Esophagus mucosa (tissue), 1 donor: Measurements from ENCODE around the gene RBMS3. TPM values are rescaled to one million over a fixed set of nuclear protein-coding genes. Genes with fewer than 3 reads are reported as not detected.
"Not testable (repeated sequence)": the region's sequence is repeated elsewhere in the genome, so short reads cannot be mapped to it uniquely, and the experiment has no call there.

ENCODE experiments used
- ATAC-seq: fragments of 200-7000 bp; cut with Tn5 transposase; one replicate; pipeline ENCODE4 v1.9.1; 2020
- total RNA-seq: library from RNA; stranded (reverse); gene quantifications from one replicate; pipeline ENCODE4 v1.2.4, GENCODE V29; 2023
- donor health status: DM: yes; HTN: yes; CAD: no.

Gene RBMS3
- 3.4 TPM for total RNA-seq

DNA sequence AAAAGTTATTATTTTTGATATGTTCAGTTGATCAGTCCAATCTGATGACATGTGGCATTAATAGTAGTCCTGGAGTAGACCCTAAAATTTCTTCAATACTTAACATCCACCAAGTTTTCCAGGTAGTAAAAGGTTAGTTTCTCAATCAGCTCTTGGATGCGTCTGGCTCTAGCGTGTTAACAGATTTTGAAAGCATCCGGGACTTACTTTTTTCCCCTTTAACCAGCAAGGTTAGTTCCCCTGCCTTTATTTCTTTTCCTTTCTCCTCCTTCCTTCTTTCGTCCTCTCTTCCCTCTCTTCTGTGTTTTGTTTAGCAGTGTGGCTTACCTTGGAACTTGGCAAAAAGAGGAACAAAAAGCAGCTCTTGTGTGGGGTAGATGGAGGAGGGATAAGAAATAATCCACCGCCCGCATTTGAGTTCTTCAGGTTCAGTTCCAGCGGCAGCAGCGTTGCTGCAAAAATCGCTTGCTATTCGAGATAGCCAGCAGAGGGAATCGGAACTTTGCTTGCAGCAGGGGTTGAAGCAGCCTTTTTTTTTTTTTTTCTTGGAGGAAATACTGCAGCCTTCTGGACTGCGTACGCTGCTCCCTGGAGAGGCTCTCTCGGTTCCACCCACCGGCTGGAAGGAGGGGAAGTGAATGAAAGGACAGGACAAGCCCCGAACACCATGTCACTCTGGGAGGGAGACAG is at the start of gene RBMS3:
TSS of gene RBMS3 (plus strand) at position 668 of the 690 bp plus-strand sequence.
- ATAC-seq: peak; percentile 79

- not testable (repeated sequence) for ATAC-seq
These were observed 47.7 kb upstream of the RBMS3 start for GRCh38 chr3:29233126-29233525.

DNA sequence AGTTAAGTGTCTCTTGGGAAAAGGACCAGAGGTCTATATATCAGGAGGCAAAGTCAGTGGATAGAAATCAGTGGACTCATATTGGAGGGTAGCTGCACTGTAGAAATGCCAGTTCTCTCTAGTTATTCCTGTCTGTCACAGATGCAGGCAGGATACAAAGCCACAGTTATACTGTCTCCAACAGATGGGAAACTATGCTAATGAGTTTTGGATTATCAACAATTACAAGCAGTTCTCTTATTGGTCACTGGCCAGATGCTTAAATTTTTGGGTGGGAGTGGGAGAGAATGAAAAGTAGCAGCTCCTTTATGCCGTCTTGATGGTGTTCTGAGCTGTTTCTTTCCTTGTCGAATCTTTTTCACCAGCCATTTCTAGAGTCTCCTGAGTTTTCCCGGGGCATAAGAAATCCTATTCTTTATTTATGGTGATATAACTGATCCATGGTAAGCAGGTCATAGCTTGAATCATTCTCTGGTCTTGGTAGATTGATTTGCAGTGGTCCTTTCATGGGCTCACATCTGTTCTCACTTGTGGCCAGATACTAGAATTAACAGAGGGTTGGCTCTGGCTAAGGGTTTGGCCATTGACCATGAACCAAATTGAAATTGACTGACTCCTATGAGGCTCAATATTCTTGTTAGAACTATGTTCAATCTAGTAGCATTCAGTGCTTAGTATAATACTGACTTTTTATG is 44.6 kb upstream of the RBMS3 start:
- ATAC-seq: no peak

GRCh38 chr3:29239376-29239775 is 41.5 kb upstream of the RBMS3 start:
- ATAC-seq: no peak

- ATAC-seq: no peak
These were observed 40.6 kb upstream of the RBMS3 start for GRCh38 chr3:29240248-29240647.

DNA sequence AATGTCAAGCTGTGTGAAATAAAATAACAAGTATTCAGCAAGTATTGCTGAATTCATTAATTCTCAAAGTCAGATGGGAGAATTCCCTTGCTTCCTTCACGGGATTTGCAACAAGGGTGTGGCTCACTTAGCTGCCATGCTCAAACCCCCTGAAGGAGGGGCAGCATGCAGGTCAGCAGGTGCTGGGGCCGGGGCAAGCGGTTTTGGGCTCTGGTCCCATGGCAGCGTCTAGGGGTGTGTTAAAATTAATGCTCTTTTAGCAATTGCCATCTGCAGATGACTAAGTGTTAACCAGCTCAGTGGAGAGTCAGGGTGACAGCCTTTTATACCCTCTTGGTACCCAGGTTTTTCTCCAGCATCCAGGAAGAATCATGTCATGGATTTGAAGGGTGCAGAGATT is 40.0 kb upstream of the RBMS3 start:
- no peak for ATAC-seq

DNA sequence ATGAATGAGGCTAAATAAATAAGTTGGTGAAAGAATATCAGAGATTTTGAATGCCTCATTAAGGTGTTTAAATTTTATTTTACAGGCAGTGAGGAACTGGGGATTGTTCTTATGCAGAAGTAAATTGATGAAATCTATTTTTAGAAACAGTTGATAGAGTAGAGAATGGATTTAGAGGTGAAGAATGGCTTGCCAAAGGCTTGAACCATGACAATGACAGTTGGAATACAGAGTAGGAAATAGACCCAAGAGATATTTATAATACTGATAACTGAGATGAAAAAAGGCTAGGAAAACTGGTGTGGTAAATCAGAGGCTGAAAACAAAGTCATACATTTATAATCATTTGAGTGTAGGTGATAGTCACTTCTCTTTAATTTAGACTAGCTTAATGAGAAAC is 39.0 kb upstream of the RBMS3 start:
- no peak for ATAC-seq

DNA sequence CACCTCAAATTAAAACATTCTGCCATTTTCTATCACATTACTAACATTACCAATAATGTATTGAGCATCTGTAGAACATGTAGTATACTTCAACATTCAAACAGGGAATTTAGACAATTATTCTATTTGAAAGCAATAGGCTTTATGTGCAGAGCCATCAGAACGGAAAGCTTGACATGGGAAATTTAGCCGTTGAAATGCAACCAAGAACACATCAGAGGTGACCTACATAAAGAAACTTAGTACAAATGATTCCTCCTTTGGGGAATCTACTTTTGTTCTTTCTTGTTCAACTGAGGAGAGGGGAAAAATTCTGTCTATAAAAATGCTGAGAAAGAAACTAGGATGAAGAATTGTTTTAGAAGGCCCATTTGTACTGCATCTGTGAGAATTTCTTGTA is 38.6 kb upstream of the RBMS3 start:
- no peak for ATAC-seq

DNA sequence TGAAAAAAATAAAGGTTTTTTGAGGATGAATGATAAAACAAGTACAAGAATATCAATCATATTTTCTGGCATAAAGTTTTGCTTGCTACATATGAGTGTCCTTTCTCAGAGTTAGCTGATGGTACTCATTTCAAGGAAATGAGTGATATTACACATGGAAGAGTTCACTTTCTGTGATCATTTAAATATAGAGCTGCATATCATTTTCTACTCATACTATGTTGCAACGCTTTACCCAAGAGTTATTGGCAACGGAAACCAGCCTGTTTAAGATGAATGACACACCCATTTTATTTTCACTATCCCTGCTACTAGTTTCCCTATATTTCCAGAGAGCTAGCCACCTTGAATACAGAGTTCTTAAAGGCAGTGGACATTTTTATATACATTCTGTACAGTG is 35.4 kb upstream of the RBMS3 start:
- no peak for ATAC-seq

- ATAC-seq: no peak
These were observed 33.7 kb upstream of the RBMS3 start for GRCh38 chr3:29247088-29247745.

DNA sequence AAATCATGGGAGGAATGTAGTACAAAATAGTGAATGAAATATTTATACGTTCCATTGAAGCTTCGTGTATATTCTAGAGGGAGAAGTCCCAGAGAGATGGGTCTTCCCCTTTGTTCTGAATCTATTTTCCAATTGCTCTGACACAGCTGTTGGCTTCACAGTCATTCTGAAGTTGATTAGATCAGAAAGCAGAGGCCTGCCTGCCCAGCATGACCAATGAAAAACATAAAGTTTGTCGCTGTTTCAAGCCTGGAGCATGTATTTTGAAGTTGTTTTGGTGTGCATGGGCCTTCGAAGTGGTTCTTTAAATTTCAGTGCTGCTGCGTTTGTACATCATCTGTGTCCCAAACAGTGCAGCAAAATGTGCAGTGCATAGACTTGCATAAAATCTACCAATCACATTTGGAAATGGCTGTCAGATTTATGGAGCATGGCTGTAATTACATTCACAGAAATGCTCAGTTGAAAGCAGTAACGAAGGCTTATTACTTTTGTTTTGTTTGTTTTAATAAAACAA is 31.0 kb upstream of the RBMS3 start:
- ATAC-seq: no peak

GRCh38 chr3:29255854-29256696 is 24.8 kb upstream of the RBMS3 start:
- ATAC-seq: no peak

DNA sequence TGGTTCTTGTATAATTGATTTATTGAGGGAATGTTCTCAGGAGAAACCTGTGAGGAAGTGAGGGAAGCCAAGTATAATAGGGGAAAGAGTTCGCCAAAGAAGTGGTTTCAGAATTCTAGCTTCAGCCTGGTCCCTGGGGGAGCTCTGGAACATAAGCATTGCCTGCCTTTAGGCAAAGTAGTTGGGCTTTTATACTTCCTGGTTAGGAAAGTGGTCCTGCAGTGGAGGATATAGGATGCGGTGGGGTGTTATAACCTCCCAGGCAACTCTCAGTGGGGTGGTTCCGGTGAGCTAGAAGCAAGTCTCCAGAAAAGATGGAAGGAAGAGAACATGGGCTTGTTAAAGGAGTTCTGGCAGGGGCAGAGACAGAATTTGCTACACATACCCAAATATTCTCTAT is 22.7 kb upstream of the RBMS3 start:
- ATAC-seq: no peak

DNA sequence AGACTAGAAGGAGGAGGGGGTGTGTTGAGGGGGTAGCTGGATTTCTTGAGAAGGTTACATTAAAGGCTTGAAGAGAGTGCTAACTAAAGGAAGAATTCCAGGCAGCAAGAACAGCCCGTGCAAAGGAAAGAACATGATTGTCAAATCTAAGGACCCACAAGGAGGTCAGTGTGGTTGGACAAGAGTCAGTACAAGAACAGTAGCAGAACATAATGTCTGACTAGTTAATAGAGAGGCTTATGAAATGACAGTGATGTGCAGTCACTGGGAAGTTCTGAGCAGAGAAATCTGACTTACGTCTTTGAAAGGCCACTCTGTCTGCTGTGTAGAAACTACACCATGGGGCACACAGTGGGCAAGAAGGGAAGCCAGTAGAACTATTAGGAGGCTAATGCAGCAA is 19.8 kb upstream of the RBMS3 start:
- ATAC-seq: no peak

DNA sequence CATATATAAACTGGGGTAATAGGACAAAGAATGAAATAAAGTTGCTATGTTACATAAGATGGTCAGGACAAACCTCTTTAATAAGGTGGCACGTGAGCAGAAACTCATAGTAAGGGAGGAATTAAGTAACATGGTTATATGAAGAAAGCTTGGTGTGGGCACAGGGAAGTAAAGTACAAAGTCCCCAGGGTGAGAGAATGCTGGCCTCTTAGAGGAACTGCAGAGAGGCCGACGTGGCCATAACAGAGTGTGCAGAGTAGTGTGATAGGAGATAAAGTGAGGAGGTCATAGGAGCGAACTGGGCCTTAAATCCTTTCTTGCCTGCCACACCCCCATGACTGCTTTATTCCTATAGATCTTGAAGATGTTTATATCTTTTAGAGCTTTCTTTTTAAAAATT is 17.4 kb upstream of the RBMS3 start:
- no peak for ATAC-seq

DNA sequence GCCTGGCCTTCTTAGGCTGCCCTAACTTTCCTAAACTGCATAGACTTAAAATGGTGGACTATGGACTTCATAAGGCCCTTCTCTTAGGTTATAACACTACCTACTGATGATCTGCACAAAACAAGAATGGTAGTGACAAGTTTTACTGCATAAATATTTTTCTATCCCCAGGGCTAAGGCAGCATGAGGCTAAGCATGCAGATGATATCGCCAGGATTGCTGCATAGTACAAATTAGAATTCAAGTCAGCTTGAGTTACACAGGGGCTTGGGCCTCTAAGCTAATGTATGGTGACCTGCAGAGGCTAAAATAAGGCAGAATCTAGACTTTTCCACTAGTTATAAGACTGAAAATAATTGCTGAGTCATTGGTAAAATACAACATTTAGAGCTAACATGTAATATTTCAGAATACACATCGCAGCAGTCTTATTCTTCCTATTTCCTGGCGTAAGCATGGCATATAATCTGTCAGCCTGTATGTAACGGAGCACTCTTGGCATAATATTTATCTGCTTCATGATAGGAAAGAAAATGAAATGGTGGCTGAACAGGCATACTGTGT is 15.3 kb upstream of the RBMS3 start:
- ATAC-seq: no peak

DNA sequence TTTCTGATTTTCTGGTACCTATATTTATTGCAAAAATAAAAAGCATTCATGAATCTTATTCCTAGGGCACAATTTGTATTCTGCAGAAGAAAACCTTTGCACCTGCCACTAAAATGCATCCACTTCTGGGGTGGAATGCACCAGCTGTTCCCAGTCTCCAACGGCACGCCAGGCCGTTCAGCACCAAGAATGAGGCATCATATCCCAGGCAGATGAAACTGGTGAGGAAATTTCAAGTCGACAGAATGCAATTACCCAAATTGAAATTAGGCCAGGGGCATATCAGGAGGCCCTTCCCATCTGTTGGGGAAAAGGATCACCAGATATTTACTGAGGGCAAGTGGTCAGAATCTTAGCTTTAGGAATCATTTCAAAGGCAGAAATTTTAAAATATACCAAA is 13.6 kb upstream of the RBMS3 start:
- no peak for ATAC-seq

- no peak for ATAC-seq
These were observed 12.2 kb upstream of the RBMS3 start for GRCh38 chr3:29268651-29269050.

DNA sequence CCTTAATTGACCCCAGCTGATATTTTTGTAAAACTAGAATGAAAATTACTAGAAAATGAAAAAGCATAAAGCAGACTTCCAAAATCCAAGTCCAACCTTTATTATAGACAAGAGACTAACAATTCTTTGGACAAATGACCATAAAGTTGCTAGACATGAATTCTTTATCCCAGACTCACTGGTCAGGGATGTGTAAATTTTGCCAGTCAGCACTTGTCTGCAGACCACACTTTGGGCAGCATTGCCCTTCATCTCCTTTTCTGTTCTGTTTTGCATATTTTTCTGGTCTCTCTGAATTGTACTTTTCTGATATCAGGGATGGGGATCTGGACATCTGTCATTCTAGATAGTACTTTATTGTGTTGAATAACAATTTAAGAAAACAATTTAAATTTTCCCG is 10.1 kb upstream of the RBMS3 start:
- no peak for ATAC-seq

GRCh38 chr3:29271475-29271874 is 9.4 kb upstream of the RBMS3 start:
- ATAC-seq: no peak

DNA sequence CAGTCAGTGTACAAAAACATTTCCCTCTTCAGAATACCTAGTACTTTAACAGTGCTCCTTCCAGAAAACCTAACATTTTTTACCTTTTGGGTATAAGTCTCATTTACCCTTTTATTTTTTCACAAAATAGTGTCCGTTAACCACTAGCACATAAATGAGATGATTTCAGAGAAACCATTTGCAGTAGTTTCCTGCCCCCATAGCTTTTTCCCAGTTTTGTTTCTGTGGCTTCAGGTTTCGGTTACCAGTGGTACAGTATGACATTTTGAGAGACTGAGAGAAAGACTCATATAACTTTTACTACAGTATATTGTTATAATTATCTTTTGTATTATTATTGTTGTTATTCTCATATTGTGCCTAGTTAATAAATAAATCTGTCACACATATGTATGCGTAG is 6.2 kb upstream of the RBMS3 start:
- no peak for ATAC-seq

DNA sequence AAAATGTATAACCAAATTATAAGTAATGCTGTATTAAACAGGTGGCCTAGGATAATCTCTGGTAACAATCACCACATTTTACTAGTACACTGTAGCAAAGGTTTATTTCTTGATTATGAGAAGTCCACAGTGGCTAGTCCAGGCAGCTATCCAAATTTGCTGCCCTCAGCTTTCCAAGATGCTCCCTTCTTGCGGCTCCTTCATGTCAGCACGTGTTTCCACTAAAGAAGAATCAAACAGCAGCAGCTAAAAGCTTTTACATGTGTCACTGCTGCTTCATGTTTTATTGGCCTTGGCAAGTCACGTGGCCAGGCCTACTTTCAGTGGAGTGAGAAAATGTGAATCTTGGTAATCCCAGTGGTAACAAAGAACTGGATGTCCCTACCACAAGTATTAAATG is 5.6 kb upstream of the RBMS3 start:
- no peak for ATAC-seq

- ATAC-seq: no peak
These were observed 3.6 kb upstream of the RBMS3 start for GRCh38 chr3:29277249-29277648.
